Endothelial cell of umbilical vein (primary cell): ENCODE data around the gene CAMKMT. TPM values are rescaled to one million over a fixed set of nuclear protein-coding genes. Genes with fewer than 3 reads are reported as not detected.

ENCODE experiments used
- BruUV-seq: library from RNA; stranded (reverse); fragments of 400-500 nt; replicated peaks from 2 replicates; lab custom pipeline; 2021; lab: Mats Ljungman, UMichigan
- CTCF ChIA-PET: fragments of 300-600, 350-600 bp; sonication (Branson Sonifier 250); formaldehyde crosslinking; loops from one replicate; lab custom pipeline; 2021; ENCODE audit warnings: antibody characterized with exemption, inconsistent platforms; lab: Charles Lee
- POLR2A ChIA-PET: fragments of 300-600, 350-600 bp; sonication (Branson Sonifier 250); formaldehyde crosslinking; loops from one replicate; lab custom pipeline; 2021; ENCODE audit warnings: antibody characterized with exemption, inconsistent platforms; lab: Charles Lee
- DNase-seq: peaks from one replicate; pipeline ENCODE4 v3.0.0-alpha.2; 2011; ENCODE audit warnings: low read depth, low spot score
- FAIRE-seq: peaks from 2 replicates; lab custom pipeline; 2011; peaks lifted over from hg19 to GRCh38; lab: Jason Lieb, UNC
- H2AFZ ChIP-seq: 2 replicates; pipeline ENCODE4 v1.6.0; 2012; ENCODE audit warnings: low read depth, low read length, control low read depth, inconsistent platforms
- H3K27ac ChIP-seq: 2 replicates; pipeline ENCODE4 v1.5.1; 2011; ENCODE audit warnings: low read depth, mild to moderate bottlenecking, control low read depth, low read length, moderate library complexity; ENCODE audit not compliant: insufficient read depth
- H3K27me3 ChIP-seq, 2 experiments: 2 replicates each; pipeline versions ENCODE4 v1.6.0 to v1.6.1; 2011; ENCODE audit warnings: low read length in 2 of 2, mixed read lengths in 1 of 2; ENCODE audit not compliant: control insufficient read depth in 2 of 2, insufficient read depth in 2 of 2
- H3K36me3 ChIP-seq, 2 experiments: 2 replicates in 1 of 2; 3 replicates in 1 of 2; pipeline ENCODE4 v1.5.1; 2011; ENCODE audit warnings: low read length in 2 of 2, mild to moderate bottlenecking in 1 of 2, moderate library complexity in 1 of 2; ENCODE audit not compliant: control insufficient read depth in 2 of 2, insufficient read depth in 2 of 2; ENCODE audit errors: extremely low read depth in 1 of 2
- H3K4me1 ChIP-seq: 3 replicates; pipeline ENCODE4 v1.5.1; 2011; ENCODE audit warnings: mild to moderate bottlenecking, low read length; ENCODE audit not compliant: control insufficient read depth, insufficient read depth; ENCODE audit errors: extremely low read depth
- H3K4me2 ChIP-seq: 2 replicates; pipeline ENCODE4 v1.6.1; 2011; ENCODE audit warnings: low read length, control low read depth, mixed read lengths; ENCODE audit not compliant: insufficient read depth
- H3K4me3 ChIP-seq, 3 experiments: fragments of 200-600 bp in 1 of 3; sonication (generic), shearing (Covaris generic) in 1 of 3; replicated peaks in 1 of 3; 2 replicates each; pipeline ENCODE4 v1.5.1; 2011 to 2016; ENCODE audit warnings: control low read depth in 3 of 3, low read length in 3 of 3, mild to moderate bottlenecking in 2 of 3, inconsistent platforms in 1 of 3, low read depth in 1 of 3, moderate library complexity in 1 of 3; ENCODE audit not compliant: insufficient read depth in 1 of 3
- H3K79me2 ChIP-seq: 2 replicates; pipeline ENCODE4 v1.6.0; 2012; ENCODE audit warnings: low read length, inconsistent platforms; ENCODE audit not compliant: control insufficient read depth, insufficient read depth
- H3K9ac ChIP-seq: replicated peaks from 2 replicates; pipeline ENCODE3; 2011; ENCODE audit warnings: low read length, control low read depth; ENCODE audit not compliant: insufficient read depth; ENCODE audit errors: extremely low read depth
- H3K9me1 ChIP-seq: replicated peaks from 3 replicates; pipeline ENCODE4 v1.6.0; 2011; ENCODE audit warnings: mild to moderate bottlenecking, low read length; ENCODE audit not compliant: control insufficient read depth, insufficient read depth; ENCODE audit errors: extremely low read depth
- H3K9me3 ChIP-seq: replicated peaks from 2 replicates; pipeline ENCODE4 v1.5.1; 2012; ENCODE audit warnings: low read length, inconsistent platforms; ENCODE audit not compliant: control insufficient read depth, insufficient read depth
- H4K20me1 ChIP-seq: replicated peaks from 2 replicates; pipeline ENCODE3; 2011; ENCODE audit warnings: mild to moderate bottlenecking, low read length; ENCODE audit not compliant: control insufficient read depth, insufficient read depth; ENCODE audit errors: extremely low read depth
- CTCF ChIP-seq, 2 donors: IDR thresholded peaks; 1 replicate in 1 of 2; 2 replicates in 1 of 2; pipeline ENCODE4 v1.5.1; 2011; ENCODE audit warnings: low read length in 2 of 2, mild to moderate bottlenecking in 2 of 2, moderate library complexity in 2 of 2, control low read depth in 1 of 2, inconsistent platforms in 1 of 2, low read depth in 1 of 2; ENCODE audit not compliant: insufficient read depth in 1 of 2; ENCODE audit errors: extremely low read depth in 1 of 2
- EZH2 ChIP-seq: IDR thresholded peaks from 2 replicates; pipeline ENCODE4 v1.6.1; 2012; ENCODE audit warnings: borderline replicate concordance, low read depth, mild to moderate bottlenecking, moderate library complexity, low read length, inconsistent platforms; ENCODE audit not compliant: severe bottlenecking
- GATA2 ChIP-seq: IDR thresholded peaks from 2 replicates; pipeline ENCODE4 v1.7.0; 2011; ENCODE audit warnings: low read depth, mild to moderate bottlenecking, moderate library complexity, mixed read lengths, low read length; ENCODE audit not compliant: insufficient read length, insufficient read depth
- POLR2A ChIP-seq: IDR thresholded peaks from 2 replicates; pipeline ENCODE4 v1.6.1; 2012; ENCODE audit warnings: low read depth, mild to moderate bottlenecking, control low read depth, low read length
- POLR2AphosphoS5 ChIP-seq: IDR thresholded peaks from 2 replicates; pipeline ENCODE4 v1.6.1; 2012; ENCODE audit warnings: low read depth, mild to moderate bottlenecking, control low read depth, low read length, moderate library complexity; ENCODE audit not compliant: insufficient read depth
- dilution Hi-C: fragments of 300-500 bp; cut with MboI; formaldehyde crosslinking; loops from one replicate; pipeline ENCODE4 v1.15.0; 2019; ENCODE audit warnings: low sequenced_read_pairs; ENCODE audit not compliant: extremely low pct_ligation_motif_present
- intact Hi-C: fragments of 100-400 bp; cut with micrococcal nuclease; formaldehyde crosslinking; loops from one replicate; pipeline ENCODE4 v1.10.0; 2022
- polyA plus RNA-seq, 4 experiments: library from polyadenylated mRNA; depleted of rRNA in 3 of 4; stranded (reverse) in 3 of 4; unstranded in 1 of 4; fragments of >200 nt; gene quantifications; 2 replicates each; pipeline versions ENCODE4 v1.2.1 to v1.2.3, GENCODE V29; 2011 to 2012; ENCODE audit warnings: missing spikeins in 1 of 4
- total RNA-seq: library from RNA; stranded (reverse); gene quantifications from 2 replicates; pipeline ENCODE4 v1.2.3, GENCODE V29; 2021
- TF ChIP-seq, protein P1 (sequence below): IDR thresholded peaks from 2 replicates; pipeline ENCODE4 v1.6.1; 2011; ENCODE audit not compliant: insufficient read depth, insufficient read length

The CAMKMT gene
- total and polyA plus RNA-seq, 2 donors (not counting 3 experiments of a cell fraction or from before 2014, with no cell fraction given), result 4.1 to 10.7 TPM

DNA sequence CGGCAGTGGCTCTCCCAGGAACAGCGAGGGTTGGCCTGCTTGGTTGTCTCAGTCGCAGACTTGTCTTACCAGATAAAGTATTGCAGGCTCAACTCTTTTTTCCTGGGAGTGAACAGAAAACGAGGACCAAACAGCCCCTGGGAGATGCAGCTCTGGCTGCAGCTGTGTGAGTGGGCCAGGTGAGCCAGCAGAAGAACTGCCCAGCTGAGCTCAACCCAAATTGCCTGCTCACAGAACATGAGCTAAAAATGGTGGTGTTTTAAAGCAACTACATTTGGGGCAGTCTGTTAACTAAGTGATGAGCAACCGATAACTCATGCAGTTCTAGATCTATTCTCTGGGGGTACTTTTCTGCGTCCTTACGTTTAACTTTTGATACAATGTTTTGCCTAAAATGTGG, 418.7 kb downstream of the CAMKMT start:
- Histone ChIP-seq H3K27ac (no peak overlapping the region), H3K79me2 (no peaks in the 10 kb centered on the region), H3K9me3 (no peaks in the 10 kb centered on the region), H4K20me1 (no peaks in the 10 kb centered on the region), H3K27me3 (peaks cover 7 to 8% of the 10 kb centered on the region in 2 experiments), H3K9ac (no peak overlapping the region), H3K4me3 (no peak overlapping the region), H3K4me2 (no peak overlapping the region), H3K9me1 (no peaks in the 10 kb centered on the region), H3K36me3 (no peaks in the 10 kb centered on the region), H2AFZ (no peak overlapping the region), H3K4me1 (no peaks in the 10 kb centered on the region)
- FAIRE-seq (no peak), DNase-seq (no peak)
- no TSS peak for BruUV-seq
- intact Hi-C loops (no loop called here), dilution Hi-C loops (no loop called here)
- CTCF ChIA-PET, result interaction anchor here (2.9 kb wide), 1 partner anchor 301 kb away, joined by 10 read pairs; no protein-coding TSS in a partner anchor
- POLR2A ChIA-PET, result no interaction called here
- TF ChIP-seq EZH2 (no peak), GATA2 (no peak), POLR2A (no peak), POLR2AphosphoS5 (no peak), CTCF (IDR thresholded peaks at IDR 0.05; ENCODE audit: extremely low read depth in 1 of 2, insufficient read depth in 1 of 2, low read depth in 1 of 2, low read length in 2 of 2) (no peak)
- TF ChIP-seq, protein P1, sequence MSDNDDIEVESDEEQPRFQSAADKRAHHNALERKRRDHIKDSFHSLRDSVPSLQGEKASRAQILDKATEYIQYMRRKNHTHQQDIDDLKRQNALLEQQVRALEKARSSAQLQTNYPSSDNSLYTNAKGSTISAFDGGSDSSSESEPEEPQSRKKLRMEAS, result no peak
